SK-N-SH treated with all-trans-retinoic acid at 6 μM for 48 hours (cell line): ENCODE data around the gene CCNT1.
A peak's percentile ranks its signal among the peaks of the same experiment; 100 is the strongest.

ENCODE experiments used
- ATAC-seq: fragments of 200-7000 bp; cut with Tn5 transposase; 3 replicates; pipeline ENCODE4 v1.9.1; 2020; ENCODE audit warnings: mild to moderate bottlenecking, moderate library complexity
- ARNTL ChIP-seq: fragments of 450-650 bp; formaldehyde crosslinking; IDR thresholded peaks from 2 replicates; pipeline ENCODE4 v1.5.0; 2020; ENCODE audit warnings: low read depth, mild to moderate bottlenecking, moderate library complexity, borderline replicate concordance
- BACH2 ChIP-seq: fragments of 250-450 bp; sonication (Bioruptor Pico); IDR thresholded peaks from 2 replicates; pipeline ENCODE4 v1.9.0; 2021; ENCODE audit warnings: mild to moderate bottlenecking, borderline replicate concordance
- CREB5 ChIP-seq: fragments of 250-450 bp; sonication (Bioruptor Pico); IDR thresholded peaks from 2 replicates; pipeline ENCODE4 v1.5.1; 2020; ENCODE audit warnings: low read depth, mild to moderate bottlenecking, moderate library complexity
- CSDC2 ChIP-seq: fragments of 250-450 bp; sonication (Bioruptor Pico); IDR thresholded peaks from 2 replicates; pipeline ENCODE4 v1.5.0; 2020; ENCODE audit warnings: mild to moderate bottlenecking, moderate library complexity
- CSRNP3 ChIP-seq: fragments of 250-450 bp; sonication (Bioruptor Pico); IDR thresholded peaks from 2 replicates; pipeline ENCODE4 v1.5.1; 2021; ENCODE audit warnings: mild to moderate bottlenecking, moderate library complexity
- ESRRG ChIP-seq: fragments of 250-450 bp; sonication (Bioruptor Pico); IDR thresholded peaks from 2 replicates; pipeline ENCODE4 v1.6.1; 2021; ENCODE audit warnings: mild to moderate bottlenecking
- GLIS3 ChIP-seq: fragments of 250-450 bp; sonication (Bioruptor Pico); IDR thresholded peaks from 2 replicates; pipeline ENCODE4 v1.5.0; 2020; ENCODE audit warnings: mild to moderate bottlenecking, moderate library complexity
- ISL1 ChIP-seq: fragments of 250-450 bp; sonication (Bioruptor Pico); IDR thresholded peaks from 2 replicates; pipeline ENCODE4 v2.1.2; 2022; ENCODE audit warnings: mild to moderate bottlenecking, moderate library complexity
- OSR1 ChIP-seq: fragments of 250-450 bp; sonication (Bioruptor Pico); IDR thresholded peaks from 2 replicates; pipeline ENCODE4 v1.8.0; 2022; ENCODE audit warnings: moderate library complexity, mild to moderate bottlenecking, inconsistent platforms
- PATZ1 ChIP-seq: fragments of 250-450 bp; sonication (Bioruptor Pico); IDR thresholded peaks from 2 replicates; pipeline ENCODE4 v1.8.0; 2020; ENCODE audit warnings: mild to moderate bottlenecking, moderate library complexity, borderline replicate concordance
- POU6F1 ChIP-seq: fragments of 250-450 bp; sonication (Bioruptor Pico); IDR thresholded peaks from 2 replicates; pipeline ENCODE4 v1.8.0; 2021; ENCODE audit warnings: low read depth, mild to moderate bottlenecking, moderate library complexity, borderline replicate concordance
- PPARA ChIP-seq: fragments of 250-450 bp; sonication (Bioruptor Pico); IDR thresholded peaks from 2 replicates; pipeline ENCODE4 v1.5.0; 2020; ENCODE audit warnings: mild to moderate bottlenecking, borderline replicate concordance
- SNAI2 ChIP-seq: fragments of 250-450 bp; sonication (Bioruptor Pico); IDR thresholded peaks from 2 replicates; pipeline ENCODE4 v1.5.0; 2020; ENCODE audit warnings: mild to moderate bottlenecking, moderate library complexity
- TCF4 ChIP-seq: fragments of 250-450 bp; sonication (Bioruptor Pico); IDR thresholded peaks from 2 replicates; pipeline ENCODE4 v1.8.0; 2021; ENCODE audit warnings: mild to moderate bottlenecking, moderate library complexity, borderline replicate concordance
- TOX ChIP-seq: fragments of 250-450 bp; sonication (Bioruptor Pico); IDR thresholded peaks from 2 replicates; pipeline ENCODE4 v1.8.0; 2021; ENCODE audit warnings: mild to moderate bottlenecking, moderate library complexity, borderline replicate concordance
- TSHZ2 ChIP-seq: fragments of 250-450 bp; sonication (Bioruptor Pico); IDR thresholded peaks from 2 replicates; pipeline ENCODE4 v1.5.0; 2020; ENCODE audit warnings: mild to moderate bottlenecking, moderate library complexity
- ZC3H10 ChIP-seq: fragments of 250-450 bp; sonication (Bioruptor Pico); IDR thresholded peaks from 2 replicates; pipeline ENCODE4 v1.5.1; 2021; ENCODE audit warnings: mild to moderate bottlenecking, moderate library complexity
- ZFP3 ChIP-seq: fragments of 250-450 bp; sonication (Bioruptor Pico); IDR thresholded peaks from 2 replicates; pipeline ENCODE4 v1.5.0; 2020; ENCODE audit warnings: mild to moderate bottlenecking, moderate library complexity
- ZFP30 ChIP-seq: fragments of 450-650 bp; formaldehyde crosslinking; IDR thresholded peaks from 2 replicates; pipeline ENCODE4 v1.5.0; 2022; ENCODE audit warnings: mild to moderate bottlenecking, moderate library complexity
- ZNF565 ChIP-seq: fragments of 450-650 bp; formaldehyde crosslinking; conservative IDR thresholded peaks from 2 replicates; pipeline ENCODE4 v1.5.0; 2020; ENCODE audit warnings: low read depth, mild to moderate bottlenecking, moderate library complexity
- ZNF70 ChIP-seq: fragments of 450-650 bp; formaldehyde crosslinking; IDR thresholded peaks from 2 replicates; pipeline ENCODE4 v1.5.0; 2020; ENCODE audit warnings: mild to moderate bottlenecking, moderate library complexity
- ZNF8 ChIP-seq: fragments of 450-650 bp; formaldehyde crosslinking; IDR thresholded peaks from 2 replicates; pipeline ENCODE4 v1.5.0; 2020; ENCODE audit warnings: mild to moderate bottlenecking, moderate library complexity

The CCNT1 gene

GRCh38 chr12:48680861-48681260, 35.6 kb downstream of the CCNT1 start:
- no peak for ATAC-seq
- TF ChIP-seq ISL1 (CRISPR knock-in tag) (no peak), BACH2 (CRISPR knock-in tag) (no peak), TSHZ2 (no peak), CREB5 (no peak), ZNF565 (CRISPR knock-in tag) (no peak), PPARA (CRISPR knock-in tag) (no peak), ESRRG (CRISPR knock-in tag) (no peak), SNAI2 (CRISPR knock-in tag) (no peak), OSR1 (CRISPR knock-in tag) (no peak)

- no peak for ATAC-seq
- TF ChIP-seq CSRNP3 (CRISPR knock-in tag), result no peak
- no peak for TF ChIP-seq SNAI2 (CRISPR knock-in tag)
- TF ChIP-seq POU6F1 (CRISPR knock-in tag), result no peak
- no peak for TF ChIP-seq ZFP30
- TF ChIP-seq CSDC2 (CRISPR knock-in tag), result no peak
- no peak for TF ChIP-seq OSR1 (CRISPR knock-in tag)
- TF ChIP-seq ZC3H10 (CRISPR knock-in tag), result no peak
- TF ChIP-seq ZFP3 (CRISPR knock-in tag), result no peak
- TF ChIP-seq, all 23 proteins: peak for 0
Measured at GRCh38 chr12:48678551-48679185, 37.8 kb downstream of the CCNT1 start.

- no peak for TF ChIP-seq TOX (CRISPR knock-in tag)
- no peak for TF ChIP-seq ESRRG (CRISPR knock-in tag)
- TF ChIP-seq PATZ1, result no peak
- no peak for TF ChIP-seq ARNTL (CRISPR knock-in tag)
- TF ChIP-seq ZFP30, result no peak
- no peak for TF ChIP-seq ZC3H10 (CRISPR knock-in tag)
- TF ChIP-seq SNAI2 (CRISPR knock-in tag), result no peak
- TF ChIP-seq ZNF8 (CRISPR knock-in tag), result no peak
- TF ChIP-seq ZNF70, result no peak
- TF ChIP-seq TCF4 (CRISPR knock-in tag), result no peak
- TF ChIP-seq CSRNP3 (CRISPR knock-in tag), result no peak
- no peak for TF ChIP-seq POU6F1 (CRISPR knock-in tag)
- TF ChIP-seq BACH2 (CRISPR knock-in tag), result no peak
- no peak for TF ChIP-seq ZFP3 (CRISPR knock-in tag)
- TF ChIP-seq ISL1 (CRISPR knock-in tag), result no peak
- no peak for TF ChIP-seq GLIS3 (CRISPR knock-in tag)
- no peak for TF ChIP-seq PPARA (CRISPR knock-in tag)
- TF ChIP-seq, all 23 proteins: peak for 0
- ATAC-seq, result peak; percentile 62; the same call in 2 of the 3 replicates
Measured at GRCh38 chr12:48671231-48671856, 45.2 kb downstream of the CCNT1 start.
